GM12875 (cell line): ENCODE data around the gene ADH6.

ENCODE experiments used
- H3K4me3 ChIP-seq: one replicate; pipeline ENCODE4 v1.5.1; 2011; ENCODE audit warnings: low read depth, low read length, control low read depth
- TF ChIP-seq, protein P1 (sequence below): IDR thresholded peaks from 2 replicates; pipeline ENCODE4 v1.5.1; 2011; ENCODE audit warnings: low read depth, mild to moderate bottlenecking, control low read depth, inconsistent platforms, low read length, moderate library complexity, borderline replicate concordance; ENCODE audit not compliant: insufficient read depth

Gene ADH6

DNA sequence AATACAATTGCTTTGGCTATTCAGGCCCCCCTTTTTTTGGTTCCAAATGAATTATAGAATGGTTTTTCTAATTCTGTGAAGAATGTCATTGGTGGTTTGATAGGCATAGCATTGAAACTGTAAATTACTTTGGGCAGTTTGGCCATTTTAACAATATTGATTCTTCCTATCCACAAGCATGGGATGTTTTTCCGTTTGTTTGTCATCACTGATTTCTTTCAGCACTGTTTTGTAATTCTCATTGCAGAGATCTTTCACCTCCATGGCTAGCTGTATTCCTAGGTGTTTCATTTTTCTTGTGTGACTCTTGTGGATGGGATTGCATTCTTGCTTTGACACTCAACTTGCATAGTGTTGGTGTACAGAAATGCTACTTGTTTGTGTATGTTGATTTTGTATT is 33.0 kb downstream of the ADH6 start:
- TF ChIP-seq, protein P1, sequence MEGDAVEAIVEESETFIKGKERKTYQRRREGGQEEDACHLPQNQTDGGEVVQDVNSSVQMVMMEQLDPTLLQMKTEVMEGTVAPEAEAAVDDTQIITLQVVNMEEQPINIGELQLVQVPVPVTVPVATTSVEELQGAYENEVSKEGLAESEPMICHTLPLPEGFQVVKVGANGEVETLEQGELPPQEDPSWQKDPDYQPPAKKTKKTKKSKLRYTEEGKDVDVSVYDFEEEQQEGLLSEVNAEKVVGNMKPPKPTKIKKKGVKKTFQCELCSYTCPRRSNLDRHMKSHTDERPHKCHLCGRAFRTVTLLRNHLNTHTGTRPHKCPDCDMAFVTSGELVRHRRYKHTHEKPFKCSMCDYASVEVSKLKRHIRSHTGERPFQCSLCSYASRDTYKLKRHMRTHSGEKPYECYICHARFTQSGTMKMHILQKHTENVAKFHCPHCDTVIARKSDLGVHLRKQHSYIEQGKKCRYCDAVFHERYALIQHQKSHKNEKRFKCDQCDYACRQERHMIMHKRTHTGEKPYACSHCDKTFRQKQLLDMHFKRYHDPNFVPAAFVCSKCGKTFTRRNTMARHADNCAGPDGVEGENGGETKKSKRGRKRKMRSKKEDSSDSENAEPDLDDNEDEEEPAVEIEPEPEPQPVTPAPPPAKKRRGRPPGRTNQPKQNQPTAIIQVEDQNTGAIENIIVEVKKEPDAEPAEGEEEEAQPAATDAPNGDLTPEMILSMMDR, result no peak
- no peak overlapping the region for H3K4me3 ChIP-seq

GRCh38 chr4:99185581-99185980 is 33.5 kb downstream of the ADH6 start:
- H3K4me3 ChIP-seq, result no peak overlapping the region
- TF ChIP-seq, protein P1, result no peak

- H3K4me3 ChIP-seq, result no peak overlapping the region
- TF ChIP-seq, protein P1, result no peak
Observed at GRCh38 chr4:99180382-99181070, 38.5 kb downstream of the ADH6 start.

DNA sequence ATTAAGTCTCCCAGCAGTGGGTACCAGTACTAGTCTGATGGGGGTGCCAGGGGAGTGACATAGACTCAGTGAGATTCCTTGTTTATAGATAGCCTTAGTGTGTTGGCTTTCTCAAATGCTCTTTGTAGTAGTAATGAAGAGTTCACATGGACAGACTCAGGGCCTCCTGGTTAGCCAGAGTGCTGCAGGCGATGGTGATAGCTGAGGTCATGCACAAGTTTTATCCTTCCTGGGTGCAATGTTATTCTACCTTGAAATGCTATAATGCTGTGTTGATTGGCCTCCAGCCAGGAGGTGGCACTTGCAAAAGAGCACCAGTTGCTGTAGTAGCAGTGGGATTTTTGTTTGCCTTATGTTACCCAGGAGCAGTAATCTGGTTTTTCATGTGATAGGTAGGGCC is 39.4 kb downstream of the ADH6 start:
- TF ChIP-seq, protein P1, result no peak
- no peak overlapping the region for H3K4me3 ChIP-seq

DNA sequence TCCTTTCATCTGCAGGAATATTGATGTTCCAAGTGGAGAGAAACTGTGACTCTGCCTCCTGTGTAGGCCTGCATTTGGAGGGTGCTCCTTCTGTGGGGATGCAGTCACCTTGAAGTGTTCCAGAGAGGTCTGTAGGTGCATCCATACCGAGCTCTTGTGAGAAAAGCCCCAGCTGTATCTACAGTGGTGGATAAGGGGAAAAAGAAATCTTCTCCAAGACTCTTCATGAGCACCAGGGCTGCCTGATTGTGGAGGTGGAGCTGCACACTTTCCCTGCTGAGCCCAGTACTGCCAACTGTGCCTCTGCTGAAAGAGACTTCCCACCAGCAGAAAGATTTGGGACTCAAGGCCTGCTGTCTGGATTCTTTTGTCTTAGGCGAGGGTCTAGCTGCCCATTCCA is 39.9 kb downstream of the ADH6 start:
- TF ChIP-seq, protein P1, result no peak
- no peak overlapping the region for H3K4me3 ChIP-seq

GRCh38 chr4:99166544-99166943 is 52.5 kb downstream of the ADH6 start:
- H3K4me3 ChIP-seq, result no peak overlapping the region
- TF ChIP-seq, protein P1, result no peak

DNA sequence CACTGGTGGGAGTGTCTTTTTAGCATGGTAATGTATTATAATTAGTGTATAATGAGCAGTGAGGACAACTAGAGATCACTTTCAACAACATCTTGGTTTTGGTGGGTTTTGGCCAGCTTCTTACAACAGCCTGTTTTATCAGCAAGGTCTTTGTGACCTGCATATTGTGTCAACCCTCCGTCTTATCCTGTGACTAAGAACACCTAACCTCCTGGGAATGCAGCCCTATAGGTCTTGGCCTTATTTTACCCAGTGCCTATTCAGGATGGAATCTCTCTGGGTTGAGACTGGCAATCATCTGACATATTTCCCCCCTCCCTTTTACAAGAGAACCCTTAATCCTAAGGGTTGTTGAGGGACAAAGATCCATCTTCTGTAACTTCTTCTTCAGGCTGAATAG is 53.1 kb downstream of the ADH6 start:
- H3K4me3 ChIP-seq, result no peak overlapping the region
- TF ChIP-seq, protein P1, result no peak
